ENCODE measurements around the gene TUBGCP5.

- TF ChIP-seq EZH2 (IDR thresholded peaks at IDR 0.05; ENCODE audit: borderline replicate concordance, low read depth, low read length, poor library complexity, severe bottlenecking) (no peak), CTCF (conservative IDR thresholded peaks at IDR 0.05; ENCODE audit: low read depth, low read length) (no peak)
Measured at GRCh38 chr15:23033979-23034378, 5.4 kb downstream of the TUBGCP5 start.
